PC-9 (cell line): ENCODE data around the gene FURIN.

Experiments
- CTCF ChIP-seq: fragments of 200-600 bp; sonication (generic); conservative IDR thresholded peaks from 2 replicates; pipeline ENCODE4 v1.6.1; 2017; ENCODE audit warnings: mixed run types, antibody characterized with exemption, mild to moderate bottlenecking, moderate library complexity
- EZH2 ChIP-seq: fragments of 200-600 bp; sonication (generic); IDR thresholded peaks from 2 replicates; pipeline ENCODE4 v1.8.0; 2017; ENCODE audit warnings: antibody characterized with exemption, low read depth

GRCh38 chr15:90880381-90881145 is 12.2 kb downstream of the FURIN start:
- TF ChIP-seq CTCF (no peak), EZH2 (no peak)
